Measurements from ENCODE around the gene POLR1B. TPM values are rescaled to one million over a fixed set of nuclear protein-coding genes. Genes with fewer than 3 reads are reported as not detected.

POLR1B gene
- polyA plus RNA-seq, 1 of the 3 experiments (the other 2 are of a cell fraction) = 13.4 TPM

DNA sequence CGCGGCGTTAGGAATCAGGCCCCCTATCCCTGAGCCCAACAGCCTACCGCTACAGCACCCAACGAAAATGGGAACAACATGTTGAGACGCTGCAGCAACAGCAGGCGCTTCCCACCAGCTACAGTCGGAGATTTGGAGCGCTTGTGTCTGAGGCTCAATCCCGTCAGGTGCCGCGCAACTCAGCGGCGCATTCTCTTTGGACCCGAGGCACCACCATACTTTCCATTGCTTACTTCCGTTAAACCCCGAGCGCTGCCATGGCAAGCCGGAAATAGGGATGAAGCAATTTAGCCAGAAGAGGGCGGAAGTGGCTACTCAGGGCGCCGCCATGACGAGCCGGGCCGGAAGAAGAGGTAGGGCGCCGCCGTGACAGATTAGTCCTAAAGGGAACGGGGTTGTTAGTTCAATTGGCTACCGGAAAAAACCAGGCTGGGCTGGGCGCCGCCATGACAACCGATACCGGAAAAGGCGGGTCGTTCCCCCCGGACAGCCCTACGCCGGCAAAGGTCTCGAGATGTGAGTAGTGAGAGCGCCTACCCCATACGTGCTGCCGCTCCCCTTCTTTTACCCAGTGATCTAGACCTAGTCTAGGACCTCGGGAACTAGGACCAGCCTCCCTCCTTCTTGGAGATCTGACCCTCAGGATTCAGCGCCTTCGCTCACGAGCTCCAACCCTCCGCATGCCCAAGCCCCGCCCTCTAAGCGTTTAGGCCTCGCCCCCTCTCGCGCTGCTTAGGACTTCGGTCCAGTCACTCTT is 42.0 kb downstream of the POLR1B start, which contains the start of gene CHCHD5:
Gene CHCHD5, plus strand, starts transcription at position 476 of the 757 bp plus-strand sequence. Its CDS starts 39 bp downstream, at position 515.
- Histone ChIP-seq H3K9me2 (no peaks in the 10 kb centered on the region), H3K36me3 (replicated peaks in 1 of 2; ENCODE audit: control insufficient read depth in 1 of 2, insufficient read depth in 2 of 2, low read length in 1 of 2) (peaks cover 6 to 18% of the 10 kb centered on the region in 2 experiments), H3K4me3 (ENCODE audit: low read depth in 2 of 2, low read length in 1 of 2) (peak within 1 kb of the TSS; percentile 78 to 83), H3F3A (replicated peaks; ENCODE audit: insufficient read depth) (peaks cover 25% of the 10 kb centered on the region), H3K79me2 (ENCODE audit: insufficient read depth) (peaks cover 11% of the 10 kb centered on the region), H3K9ac (peak within 1 kb of the TSS; percentile 90), H3K27ac (ENCODE audit: low read depth in 2 of 2, low read length in 1 of 2) (peak within 1 kb of the TSS; percentile 97 to 98), H3K4me2 (peak within 1 kb of the TSS; percentile 89), H3K9me3 (no peaks in the 10 kb centered on the region), H3K4me1 (ENCODE audit: control insufficient read depth in 1 of 2, insufficient read depth in 2 of 2, low read depth in 1 of 2, low read length in 1 of 2) (peaks cover 12 to 31% of the 10 kb centered on the region in 2 experiments; a peak in 3 of 4 replicates), H2AFZ (ENCODE audit: low read depth) (peak within 1 kb of the TSS; percentile 93), H4K20me1 (ENCODE audit: insufficient read depth) (no peaks in the 10 kb centered on the region), H3K27me3 (ENCODE audit: insufficient read depth) (no peaks in the 10 kb centered on the region)
- DNase-seq = peak; percentile 87
- POLR2A ChIA-PET = interaction anchor here (0.6 to 1.4 kb wide), 5 partner anchors 15 to 329 kb away, joined by 3 to 6 read pairs (median 5); partner anchors contain the start of gene ZC3H8
- 3% methylated on average over 43 of the region's 54 CpGs for WGBS (ENCODE audit: low lambda C conversion rate)
- CTCF ChIA-PET = interaction anchor here (0.6 to 3.7 kb wide), 22 partner anchors 11 to 537 kb away, joined by 3 to 28 read pairs (median 5); partner anchors contain the start of gene ZC3H8
- TF ChIP-seq FOXJ3 (CRISPR knock-in tag; IDR thresholded peaks at IDR 0.05) (no peak), NRF1 (IDR thresholded peaks at IDR 0.05; ENCODE audit: low read depth, low read length) (peak; percentile 40), TAF1 (IDR thresholded peaks at IDR 0.05; ENCODE audit: borderline replicate concordance, low read depth, low read length) (peak; percentile 92), GATA2 (CRISPR knock-in tag; IDR thresholded peaks at IDR 0.05) (no peak), CHD2 (IDR thresholded peaks at IDR 0.05; ENCODE audit: low read length, partially characterized antibody) (peak; percentile 66), SIN3A (IDR thresholded peaks at IDR 0.05; ENCODE audit: borderline replicate concordance, low read depth, low read length) (peak; percentile 84; the same call in 1 of the 2 replicates), ELF1 (IDR thresholded peaks at IDR 0.05) (peak; percentile 100), GABPA (IDR thresholded peaks at IDR 0.05; ENCODE audit: low read depth) (peak; percentile 95), YY1 (IDR thresholded peaks at IDR 0.05; ENCODE audit: low read depth) (peak; percentile 99), POLR2AphosphoS5 (IDR thresholded peaks at IDR 0.05; ENCODE audit: low read depth, low read length) (peak; percentile 84), MEF2A (IDR thresholded peaks at IDR 0.05; ENCODE audit: borderline replicate concordance, low read depth) (no peak), MXI1 (IDR thresholded peaks at IDR 0.05; ENCODE audit: low read depth, low read length) (peak; percentile 82; the same call in 1 of the 2 replicates), RAD21 (IDR thresholded peaks at IDR 0.05; ENCODE audit: low read length) (no peak), TCF12 (IDR thresholded peaks at IDR 0.05) (peak; percentile 36; the same call in 1 of the 2 replicates), NFIC (IDR thresholded peaks at IDR 0.05; ENCODE audit: borderline replicate concordance) (no peak)
- TF ChIP-seq, protein P1, sequence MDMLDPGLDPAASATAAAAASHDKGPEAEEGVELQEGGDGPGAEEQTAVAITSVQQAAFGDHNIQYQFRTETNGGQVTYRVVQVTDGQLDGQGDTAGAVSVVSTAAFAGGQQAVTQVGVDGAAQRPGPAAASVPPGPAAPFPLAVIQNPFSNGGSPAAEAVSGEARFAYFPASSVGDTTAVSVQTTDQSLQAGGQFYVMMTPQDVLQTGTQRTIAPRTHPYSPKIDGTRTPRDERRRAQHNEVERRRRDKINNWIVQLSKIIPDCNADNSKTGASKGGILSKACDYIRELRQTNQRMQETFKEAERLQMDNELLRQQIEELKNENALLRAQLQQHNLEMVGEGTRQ (IDR thresholded peaks at IDR 0.05; ENCODE audit: borderline replicate concordance, low read depth, low read length) = no peak
- TF ChIP-seq, protein P2, sequence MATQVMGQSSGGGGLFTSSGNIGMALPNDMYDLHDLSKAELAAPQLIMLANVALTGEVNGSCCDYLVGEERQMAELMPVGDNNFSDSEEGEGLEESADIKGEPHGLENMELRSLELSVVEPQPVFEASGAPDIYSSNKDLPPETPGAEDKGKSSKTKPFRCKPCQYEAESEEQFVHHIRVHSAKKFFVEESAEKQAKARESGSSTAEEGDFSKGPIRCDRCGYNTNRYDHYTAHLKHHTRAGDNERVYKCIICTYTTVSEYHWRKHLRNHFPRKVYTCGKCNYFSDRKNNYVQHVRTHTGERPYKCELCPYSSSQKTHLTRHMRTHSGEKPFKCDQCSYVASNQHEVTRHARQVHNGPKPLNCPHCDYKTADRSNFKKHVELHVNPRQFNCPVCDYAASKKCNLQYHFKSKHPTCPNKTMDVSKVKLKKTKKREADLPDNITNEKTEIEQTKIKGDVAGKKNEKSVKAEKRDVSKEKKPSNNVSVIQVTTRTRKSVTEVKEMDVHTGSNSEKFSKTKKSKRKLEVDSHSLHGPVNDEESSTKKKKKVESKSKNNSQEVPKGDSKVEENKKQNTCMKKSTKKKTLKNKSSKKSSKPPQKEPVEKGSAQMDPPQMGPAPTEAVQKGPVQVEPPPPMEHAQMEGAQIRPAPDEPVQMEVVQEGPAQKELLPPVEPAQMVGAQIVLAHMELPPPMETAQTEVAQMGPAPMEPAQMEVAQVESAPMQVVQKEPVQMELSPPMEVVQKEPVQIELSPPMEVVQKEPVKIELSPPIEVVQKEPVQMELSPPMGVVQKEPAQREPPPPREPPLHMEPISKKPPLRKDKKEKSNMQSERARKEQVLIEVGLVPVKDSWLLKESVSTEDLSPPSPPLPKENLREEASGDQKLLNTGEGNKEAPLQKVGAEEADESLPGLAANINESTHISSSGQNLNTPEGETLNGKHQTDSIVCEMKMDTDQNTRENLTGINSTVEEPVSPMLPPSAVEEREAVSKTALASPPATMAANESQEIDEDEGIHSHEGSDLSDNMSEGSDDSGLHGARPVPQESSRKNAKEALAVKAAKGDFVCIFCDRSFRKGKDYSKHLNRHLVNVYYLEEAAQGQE (IDR thresholded peaks at IDR 0.05; ENCODE audit: low read depth, low read length) = 0 out of 2 replicates have a peak, but pooled peaks have one; percentile 56
- TF ChIP-seq, protein P3, sequence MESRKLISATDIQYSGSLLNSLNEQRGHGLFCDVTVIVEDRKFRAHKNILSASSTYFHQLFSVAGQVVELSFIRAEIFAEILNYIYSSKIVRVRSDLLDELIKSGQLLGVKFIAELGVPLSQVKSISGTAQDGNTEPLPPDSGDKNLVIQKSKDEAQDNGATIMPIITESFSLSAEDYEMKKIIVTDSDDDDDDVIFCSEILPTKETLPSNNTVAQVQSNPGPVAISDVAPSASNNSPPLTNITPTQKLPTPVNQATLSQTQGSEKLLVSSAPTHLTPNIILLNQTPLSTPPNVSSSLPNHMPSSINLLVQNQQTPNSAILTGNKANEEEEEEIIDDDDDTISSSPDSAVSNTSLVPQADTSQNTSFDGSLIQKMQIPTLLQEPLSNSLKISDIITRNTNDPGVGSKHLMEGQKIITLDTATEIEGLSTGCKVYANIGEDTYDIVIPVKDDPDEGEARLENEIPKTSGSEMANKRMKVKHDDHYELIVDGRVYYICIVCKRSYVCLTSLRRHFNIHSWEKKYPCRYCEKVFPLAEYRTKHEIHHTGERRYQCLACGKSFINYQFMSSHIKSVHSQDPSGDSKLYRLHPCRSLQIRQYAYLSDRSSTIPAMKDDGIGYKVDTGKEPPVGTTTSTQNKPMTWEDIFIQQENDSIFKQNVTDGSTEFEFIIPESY (IDR thresholded peaks at IDR 0.05; ENCODE audit: borderline replicate concordance, low read depth) = peak; percentile 1; the same call in 1 of the 2 replicates
- TF ChIP-seq, protein P4, sequence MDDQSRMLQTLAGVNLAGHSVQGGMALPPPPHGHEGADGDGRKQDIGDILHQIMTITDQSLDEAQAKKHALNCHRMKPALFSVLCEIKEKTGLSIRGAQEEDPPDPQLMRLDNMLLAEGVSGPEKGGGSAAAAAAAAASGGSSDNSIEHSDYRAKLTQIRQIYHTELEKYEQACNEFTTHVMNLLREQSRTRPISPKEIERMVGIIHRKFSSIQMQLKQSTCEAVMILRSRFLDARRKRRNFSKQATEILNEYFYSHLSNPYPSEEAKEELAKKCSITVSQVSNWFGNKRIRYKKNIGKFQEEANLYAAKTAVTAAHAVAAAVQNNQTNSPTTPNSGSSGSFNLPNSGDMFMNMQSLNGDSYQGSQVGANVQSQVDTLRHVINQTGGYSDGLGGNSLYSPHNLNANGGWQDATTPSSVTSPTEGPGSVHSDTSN (IDR thresholded peaks at IDR 0.05) = peak; percentile 70
- TF ChIP-seq, protein P5, sequence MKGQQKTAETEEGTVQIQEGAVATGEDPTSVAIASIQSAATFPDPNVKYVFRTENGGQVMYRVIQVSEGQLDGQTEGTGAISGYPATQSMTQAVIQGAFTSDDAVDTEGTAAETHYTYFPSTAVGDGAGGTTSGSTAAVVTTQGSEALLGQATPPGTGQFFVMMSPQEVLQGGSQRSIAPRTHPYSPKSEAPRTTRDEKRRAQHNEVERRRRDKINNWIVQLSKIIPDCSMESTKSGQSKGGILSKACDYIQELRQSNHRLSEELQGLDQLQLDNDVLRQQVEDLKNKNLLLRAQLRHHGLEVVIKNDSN (IDR thresholded peaks at IDR 0.05; ENCODE audit: borderline replicate concordance, low read depth) = no peak
- TF ChIP-seq, protein P6, sequence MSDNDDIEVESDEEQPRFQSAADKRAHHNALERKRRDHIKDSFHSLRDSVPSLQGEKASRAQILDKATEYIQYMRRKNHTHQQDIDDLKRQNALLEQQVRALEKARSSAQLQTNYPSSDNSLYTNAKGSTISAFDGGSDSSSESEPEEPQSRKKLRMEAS (IDR thresholded peaks at IDR 0.05; ENCODE audit: low read depth) = peak; percentile 75
- TF ChIP-seq, protein P7, sequence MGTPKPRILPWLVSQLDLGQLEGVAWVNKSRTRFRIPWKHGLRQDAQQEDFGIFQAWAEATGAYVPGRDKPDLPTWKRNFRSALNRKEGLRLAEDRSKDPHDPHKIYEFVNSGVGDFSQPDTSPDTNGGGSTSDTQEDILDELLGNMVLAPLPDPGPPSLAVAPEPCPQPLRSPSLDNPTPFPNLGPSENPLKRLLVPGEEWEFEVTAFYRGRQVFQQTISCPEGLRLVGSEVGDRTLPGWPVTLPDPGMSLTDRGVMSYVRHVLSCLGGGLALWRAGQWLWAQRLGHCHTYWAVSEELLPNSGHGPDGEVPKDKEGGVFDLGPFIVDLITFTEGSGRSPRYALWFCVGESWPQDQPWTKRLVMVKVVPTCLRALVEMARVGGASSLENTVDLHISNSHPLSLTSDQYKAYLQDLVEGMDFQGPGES (IDR thresholded peaks at IDR 0.05; ENCODE audit: low read depth, low read length) = no peak
